OCI-LY7 (cell line): ENCODE measurements around the gene PEMT. TPM values are rescaled to one million over a fixed set of nuclear protein-coding genes. Genes with fewer than 3 reads are reported as not detected.
"Not testable (repeated sequence)": the region's sequence is repeated elsewhere in the genome, so short reads cannot be mapped to it uniquely, and the experiment has no call there.

Source experiments
- Bru-seq: library from RNA; stranded (reverse); fragments of 400-500 nt; gene quantifications from one replicate; lab custom pipeline; 2021; lab: Mats Ljungman, UMichigan
- BruChase-seq, 2 experiments: library from RNA; stranded (reverse); fragments of 400-500 nt; gene quantifications; one replicate each; lab custom pipeline; 2021; lab: Mats Ljungman, UMichigan
- BruUV-seq: library from RNA; stranded (reverse); fragments of 400-500 nt; replicated peaks from 2 replicates; lab custom pipeline; 2021; lab: Mats Ljungman, UMichigan
- CTCF ChIA-PET: fragments of 300-600 bp; sonication (Branson Sonifier 250); formaldehyde crosslinking; loops from one replicate; lab custom pipeline; 2022; ENCODE audit warnings: antibody characterized with exemption; ENCODE audit not compliant: unreplicated experiment; lab: Charles Lee
- POLR2A ChIA-PET: fragments of 300-600 bp; sonication (Branson Sonifier 250); formaldehyde crosslinking; loops from one replicate; lab custom pipeline; 2022; ENCODE audit warnings: antibody characterized with exemption; lab: Charles Lee
- DNase-seq: peaks from one replicate; pipeline ENCODE4 v3.0.0-alpha.2; 2015; ENCODE audit warnings: low spot score
- H2AFZ ChIP-seq: fragments of 200-600 bp; sonication (generic), shearing (Covaris generic); 2 replicates; pipeline ENCODE4 v1.6.1; 2014; ENCODE audit warnings: mild to moderate bottlenecking, antibody characterized with exemption, low read length, moderate library complexity
- H3K27ac ChIP-seq: fragments of 200-600 bp; sonication (generic); 2 replicates; pipeline ENCODE4 v1.5.1; 2014; ENCODE audit warnings: mixed run types, low read depth, mild to moderate bottlenecking, moderate library complexity, low read length, inconsistent platforms; ENCODE audit not compliant: poor library complexity, severe bottlenecking
- H3K36me3 ChIP-seq: fragments of 200-600 bp; sonication (generic); 2 replicates; pipeline ENCODE4 v1.6.1; 2014; ENCODE audit warnings: mild to moderate bottlenecking, antibody characterized with exemption, low read length, moderate library complexity, mixed read lengths; ENCODE audit not compliant: insufficient read depth
- H3K4me1 ChIP-seq: fragments of 200-600 bp; sonication (generic); 2 replicates; pipeline ENCODE4 v1.5.1; 2014; ENCODE audit warnings: mild to moderate bottlenecking, low read length; ENCODE audit not compliant: insufficient read depth, poor library complexity, severe bottlenecking
- H3K4me2 ChIP-seq: fragments of 200-600 bp; sonication (generic); 2 replicates; pipeline ENCODE4 v1.6.1; 2014; ENCODE audit warnings: mild to moderate bottlenecking, low read length
- H3K4me3 ChIP-seq: fragments of 200-600 bp; sonication (generic); 2 replicates; pipeline ENCODE4 v1.5.1; 2014; ENCODE audit warnings: mild to moderate bottlenecking, low read depth, low read length; ENCODE audit not compliant: poor library complexity, severe bottlenecking
- H3K79me2 ChIP-seq: fragments of 200-600 bp; sonication (generic); 2 replicates; pipeline ENCODE4 v1.6.1; 2016; ENCODE audit warnings: low read depth, mild to moderate bottlenecking, low read length, moderate library complexity, mixed read lengths; ENCODE audit not compliant: insufficient read depth
- H3K9me2 ChIP-seq: fragments of 200-600 bp; sonication (generic); 2 replicates; pipeline ENCODE4 v1.6.1; 2016; ENCODE audit warnings: mild to moderate bottlenecking, low read length, mixed read lengths; ENCODE audit not compliant: insufficient read depth
- H3K9me3 ChIP-seq: fragments of 200-600 bp; sonication (generic); 2 replicates; pipeline ENCODE4 v1.6.1; 2014; ENCODE audit warnings: mild to moderate bottlenecking, mixed run types, low read length, mixed read lengths
- H4K20me1 ChIP-seq: fragments of 200-600 bp; sonication (generic); 2 replicates; pipeline ENCODE4 v1.6.1; 2014; ENCODE audit warnings: mild to moderate bottlenecking, antibody characterized with exemption, low read length, moderate library complexity, mixed read lengths; ENCODE audit not compliant: insufficient read depth
- CTCF ChIP-seq: fragments of 200-600 bp; sonication (generic); conservative IDR thresholded peaks from 2 replicates; pipeline ENCODE4 v1.5.1; 2014; ENCODE audit warnings: mild to moderate bottlenecking, antibody characterized with exemption, low read length, moderate library complexity, mixed read lengths
- EZH2phosphoT487 ChIP-seq: fragments of 200-600 bp; sonication (generic); IDR thresholded peaks from 2 replicates; pipeline ENCODE4 v1.6.1; 2018; ENCODE audit warnings: low read depth, borderline replicate concordance, mild to moderate bottlenecking, mixed run types, antibody characterized with exemption, low read length, moderate library complexity, mixed read lengths
- intact Hi-C: fragments of 100-400 bp; cut with micrococcal nuclease; formaldehyde crosslinking; loops from one replicate; pipeline ENCODE4 v1.10.0; 2022; ENCODE audit not compliant: unreplicated experiment
- long read RNA-seq: library from polyadenylated mRNA; stranded (forward); transcript quantifications from one replicate; pipeline ENCODE4 v2.0.0, GENCODE V29; 2022
- total RNA-seq, 2 experiments: library from RNA; depleted of rRNA in 1 of 2; stranded (reverse); fragments of >200 nt in 1 of 2; shearing (Covaris generic) in 1 of 2; gene quantifications; 2 replicates each; pipeline ENCODE4 v1.2.3, GENCODE V29; 2014 to 2022

The PEMT gene
- total RNA-seq (2014; rRNA removed; shearing (Covaris generic)): 40.2 and 53.5 TPM in 2 replicates
- total RNA-seq (2022): 27.3 and 32.8 TPM in 2 replicates
- Bru-seq, nascent RNA: percentile 50 among the genes with signal in this experiment
- BruChase-seq, experiment 1, labeled RNA remaining after a 6-hour chase: percentile 59 among the genes with signal in this experiment
- BruChase-seq, experiment 2, labeled RNA remaining after a 2-hour chase: percentile 57 among the genes with signal in this experiment
- long read RNA-seq, transcript PEMT-213 (2 exons, 383 nt): minor isoform, 5 of 61 reads
- long read RNA-seq, transcript PEMT-201 (7 exons, 1,013 nt): major isoform, 44 of 61 reads
- long read RNA-seq, partial matches to known transcripts: 2 of 61 reads
- long read RNA-seq, other reads (novel, unspliced or antisense): 10 of 61 reads

GRCh38 chr17:17591355-17592298 lies at the start of gene PEMT:
PEMT (minus strand) TSS chr17:17591708; CDS start chr17:17591626, 82 bp downstream.
- Histone ChIP-seq H3K4me3 (peak within 1 kb of the TSS; percentile 87), H3K4me2 (peak within 1 kb of the TSS; percentile 98), H3K27ac (peak within 1 kb of the TSS; percentile 56), H3K36me3 (no peaks in the 10 kb centered on the region), H2AFZ (peak within 1 kb of the TSS; percentile 76), H3K4me1 (peaks cover 14% of the 10 kb centered on the region), H3K79me2 (peaks cover 9% of the 10 kb centered on the region; the same call in 1 of the 2 replicates), H3K9me2 (no peaks in the 10 kb centered on the region), H4K20me1 (no peaks in the 10 kb centered on the region), H3K9me3 (no peaks in the 10 kb centered on the region)
- ChIA-PET CTCF (interaction anchor here (0.7 to 2.2 kb wide), 4 partner anchors 22 to 181 kb away, joined by 3 to 10 read pairs (median 6); no protein-coding TSS in a partner anchor), POLR2A (interaction anchor here (0.7 to 1.9 kb wide), 5 partner anchors 13 to 96 kb away, joined by 3 to 5 read pairs (median 3); partner anchors contain the start of gene RASD1)
- no TSS peak for BruUV-seq
- peak; percentile 98 for DNase-seq
- no peak for TF ChIP-seq EZH2phosphoT487
- no peak for TF ChIP-seq CTCF
- intact Hi-C loops: no loop called here

GRCh38 chr17:17639661-17640270 lies 48.3 kb upstream of the PEMT start:
- intact Hi-C loops, H3K36me3 ChIP-seq, H3K9me3 ChIP-seq, H3K79me2 ChIP-seq, H2AFZ ChIP-seq, H3K27ac ChIP-seq, H4K20me1 ChIP-seq, DNase-seq, BruUV-seq, H3K4me2 ChIP-seq, H3K4me1 ChIP-seq, H3K4me3 ChIP-seq, H3K9me2 ChIP-seq: not testable (repeated sequence)
- ChIA-PET CTCF (interaction anchor here (0.6 kb wide), 1 partner anchor 106 kb away, joined by 3 read pairs; no protein-coding TSS in a partner anchor), POLR2A (interaction anchor here (0.7 kb wide), 1 partner anchor 184 kb away, joined by 6 read pairs; no protein-coding TSS in a partner anchor)
